B cell (primary cell): ENCODE measurements around the gene RDH5. TPM values are rescaled to one million over a fixed set of nuclear protein-coding genes. Genes with fewer than 3 reads are reported as not detected.

Source experiments
- ATAC-seq: fragments of 200-7000 bp; cut with Tn5 transposase; one replicate; pipeline ENCODE4 v1.10.0; 2021; ENCODE audit warnings: low read depth, mild to moderate bottlenecking, moderate number of reproducible peaks, moderate library complexity
- CTCF ChIA-PET: fragments of 350-600 bp; sonication (Branson Sonifier 250); formaldehyde crosslinking; loops from one replicate; lab custom pipeline; 2021; ENCODE audit warnings: antibody characterized with exemption, inconsistent platforms; lab: Charles Lee
- POLR2A ChIA-PET: fragments of 350-600 bp; sonication (Branson Sonifier 250); formaldehyde crosslinking; loops from one replicate; lab custom pipeline; 2021; ENCODE audit warnings: antibody characterized with exemption; lab: Charles Lee
- DNase-seq: peaks from one replicate; pipeline ENCODE4 v3.0.0; 2013
- H2AFZ ChIP-seq: 2 replicates; pipeline ENCODE4 v1.6.1; 2012; ENCODE audit warnings: mild to moderate bottlenecking, low read depth, low read length; ENCODE audit not compliant: insufficient read depth, poor library complexity, severe bottlenecking
- H3K27ac ChIP-seq, 2 donors: 1 replicate in 1 of 2; 2 replicates in 1 of 2; pipeline ENCODE4 v1.5.1; 2012 to 2013; ENCODE audit warnings: low read length in 2 of 2, mild to moderate bottlenecking in 2 of 2, moderate library complexity in 1 of 2
- H3K27me3 ChIP-seq, 4 experiments: fragments of 200-600 bp in 1 of 4; sonication (generic) in 1 of 4; replicated peaks in 1 of 4; 1 replicate in 2 of 4; 2 replicates in 2 of 4; pipeline versions ENCODE4 v1.6.1 to v1.7.0; 2013 to 2016; ENCODE audit warnings: low read length in 3 of 4, mild to moderate bottlenecking in 2 of 4, mixed read lengths in 1 of 4, moderate library complexity in 1 of 4; ENCODE audit not compliant: insufficient read depth in 4 of 4, control insufficient read depth in 3 of 4; ENCODE audit errors: control extremely low read depth in 1 of 4
- H3K36me3 ChIP-seq, 2 experiments: replicated peaks in 1 of 2; 1 replicate in 1 of 2; 2 replicates in 1 of 2; pipeline versions ENCODE4 v1.6.1 to v1.7.1; 2013; ENCODE audit warnings: low read length in 1 of 2; ENCODE audit not compliant: insufficient read depth in 2 of 2, control insufficient read depth in 1 of 2; ENCODE audit errors: control extremely low read depth in 1 of 2, extremely low read depth in 1 of 2
- H3K4me1 ChIP-seq, 2 donors: fragments of 200-600 bp in 1 of 2; sonication (generic) in 1 of 2; 1 replicate in 1 of 2; 2 replicates in 1 of 2; pipeline versions ENCODE4 v1.5.1 to v1.6.1; 2013 to 2017; ENCODE audit warnings: low read length in 2 of 2; ENCODE audit not compliant: control insufficient read depth in 2 of 2, insufficient read depth in 2 of 2
- H3K4me2 ChIP-seq: replicated peaks from 2 replicates; pipeline ENCODE3; 2012; ENCODE audit warnings: mild to moderate bottlenecking, low read depth, low read length; ENCODE audit not compliant: poor library complexity, severe bottlenecking
- H3K4me3 ChIP-seq, 5 experiments: fragments of 200-600 bp in 1 of 5; sonication (generic) in 1 of 5; 1 replicate in 3 of 5; 2 replicates in 2 of 5; pipeline versions ENCODE4 v1.5.1 to v1.7.0; 2011 to 2016; ENCODE audit warnings: low read length in 4 of 5, mild to moderate bottlenecking in 4 of 5, low read depth in 2 of 5, control low read depth in 1 of 5, moderate library complexity in 1 of 5; ENCODE audit not compliant: insufficient read depth in 1 of 5; ENCODE audit errors: control extremely low read depth in 1 of 5, extremely low read depth in 1 of 5
- H3K79me2 ChIP-seq: fragments of 200-600 bp; sonication (generic); one replicate; pipeline ENCODE4 v1.6.0; 2016; ENCODE audit warnings: low read length; ENCODE audit not compliant: control insufficient read depth, insufficient read depth
- H3K9ac ChIP-seq: fragments of 200-600 bp; sonication (generic); 2 replicates; pipeline ENCODE4 v1.6.1; 2017; ENCODE audit warnings: mild to moderate bottlenecking, low read length, moderate library complexity
- H3K9me3 ChIP-seq, 3 donors: one replicate each; pipeline versions ENCODE4 v1.6.1 to v1.7.1; 2013; ENCODE audit warnings: low read length in 2 of 3; ENCODE audit not compliant: control insufficient read depth in 2 of 3, insufficient read depth in 1 of 3; ENCODE audit errors: control extremely low read depth in 1 of 3
- H4K20me1 ChIP-seq: 2 replicates; pipeline ENCODE4 v1.6.0; 2012; ENCODE audit warnings: mild to moderate bottlenecking, low read length; ENCODE audit not compliant: insufficient read depth, control insufficient read depth, poor library complexity, severe bottlenecking
- H3K27ac Mint-ChIP-seq: one replicate; pipeline ENCODE4 v1.8.0; 2021; ENCODE audit warnings: mixed read lengths
- H3K27me3 Mint-ChIP-seq: one replicate; pipeline ENCODE4 v1.8.0; 2021; ENCODE audit warnings: mixed read lengths
- H3K4me1 Mint-ChIP-seq: one replicate; pipeline ENCODE4 v1.8.0; 2021; ENCODE audit warnings: mixed read lengths
- H3K4me3 Mint-ChIP-seq: one replicate; pipeline ENCODE4 v1.8.0; 2021; ENCODE audit warnings: mixed read lengths
- H3K9me3 Mint-ChIP-seq: one replicate; pipeline ENCODE4 v1.8.0; 2022; ENCODE audit warnings: mixed read lengths; ENCODE audit not compliant: insufficient read depth
- CTCF ChIP-seq: fragments of 200-600 bp; IDR thresholded peaks from one replicate; pipeline ENCODE4 v1.8.0; 2022; ENCODE audit warnings: antibody characterized with exemption, mild to moderate bottlenecking
- EZH2 ChIP-seq: IDR thresholded peaks from 2 replicates; pipeline ENCODE4 v1.6.1; 2012; ENCODE audit warnings: borderline replicate concordance, low read depth, mild to moderate bottlenecking, moderate library complexity, low read length; ENCODE audit not compliant: insufficient read depth, poor library complexity, severe bottlenecking
- WGBS: methylation state at CpG from one replicate; pipeline ENCODE4 v1.1.5; 2013; ENCODE audit warnings: missing lambda C conversion rate; ENCODE audit not compliant: insufficient coverage; 5-methylcytosine and 5-hydroxymethylcytosine counted together
- intact Hi-C: fragments of 100-400 bp; cut with micrococcal nuclease; formaldehyde crosslinking; loops from one replicate; pipeline ENCODE4 v1.10.0; 2022
- polyA plus RNA-seq: library from polyadenylated mRNA; depleted of rRNA; stranded (reverse); fragments of >200 nt; gene quantifications from 2 replicates; pipeline ENCODE4 v1.2.3, GENCODE V29; 2012
- total RNA-seq, 2 donors: library from RNA; stranded (reverse); fragments of 120-200 nt in 1 of 2; gene quantifications; 1 replicate in 1 of 2; 2 replicates in 1 of 2; pipeline versions ENCODE4 v1.2.3 to v1.2.4, GENCODE V29; 2013 to 2022

The RDH5 gene
- total and polyA plus RNA-seq, 2 donors (not counting 1 experiment from before 2014, with no cell fraction given): 32.6 to 37.8 TPM

- intact Hi-C loops: no loop called here
- peaks cover 34% of the 10 kb centered on the region for H3K4me1 Mint-ChIP-seq
- H3K9me3 ChIP-seq: no peaks in the 10 kb centered on the region
- no peak overlapping the region for H3K4me2 ChIP-seq
- ATAC-seq (no peak), DNase-seq (no peak)
- H2AFZ ChIP-seq: no peak overlapping the region
- no peak overlapping the region for H3K27ac Mint-ChIP-seq
- no peaks in the 10 kb centered on the region for H3K27me3 Mint-ChIP-seq
- H3K27ac ChIP-seq: no peak overlapping the region
- peaks cover 26 to 36% of the 10 kb centered on the region in 2 donors for H3K4me1 ChIP-seq
- no peaks in the 10 kb centered on the region for H3K9me3 Mint-ChIP-seq
- no peaks in the 10 kb centered on the region for H3K79me2 ChIP-seq
- no peak overlapping the region for H3K4me3 Mint-ChIP-seq
- H3K4me3 ChIP-seq: no peak overlapping the region
- no peaks in the 10 kb centered on the region for H3K36me3 ChIP-seq
- no peaks in the 10 kb centered on the region for H3K27me3 ChIP-seq
- ChIA-PET CTCF (no interaction called here), POLR2A (no interaction called here)
- WGBS: 96% methylated on average over 4 of the region's 5 CpGs
- TF ChIP-seq CTCF: no peak
- TF ChIP-seq EZH2: no peak
- no peaks in the 10 kb centered on the region for H4K20me1 ChIP-seq
- no peak overlapping the region for H3K9ac ChIP-seq
Observed at GRCh38 chr12:55679691-55680090, 40.5 kb upstream of the RDH5 start.

GRCh38 chr12:55681142-55682077, 38.8 kb upstream of the RDH5 start:
- Histone ChIP-seq H3K9ac (peak overlapping the region; percentile 3), H3K27ac (no peak overlapping the region), H3K4me1 (peaks cover 23 to 35% of the 10 kb centered on the region in 2 donors), H3K79me2 (no peaks in the 10 kb centered on the region), H3K4me2 (peak overlapping the region; percentile 64), H3K27me3 (no peaks in the 10 kb centered on the region), H3K9me3 (no peaks in the 10 kb centered on the region), H3K4me3 (peak overlapping the region in 4 of 5 experiments; percentile 10 to 42 (median 38)), H3K36me3 (no peaks in the 10 kb centered on the region), H4K20me1 (no peaks in the 10 kb centered on the region), H2AFZ (peak overlapping the region; percentile 62)
- POLR2A ChIA-PET: interaction anchor here (0.9 kb wide), 1 partner anchor 365 kb away, joined by 3 read pairs; no protein-coding TSS in a partner anchor
- 16% methylated on average over 15 of the region's 17 CpGs for WGBS
- intact Hi-C loops: no loop called here
- ATAC-seq (peak; percentile 49), DNase-seq (no peak)
- Mint-ChIP-seq H3K27ac (peak overlapping the region; percentile 76), H3K9me3 (no peaks in the 10 kb centered on the region), H3K4me3 (peak overlapping the region; percentile 83), H3K27me3 (no peaks in the 10 kb centered on the region), H3K4me1 (peaks cover 31% of the 10 kb centered on the region)
- CTCF ChIA-PET: interaction anchor here (0.8 to 2.6 kb wide), 7 partner anchors 9 to 39 kb away, joined by 3 to 25 read pairs (median 4); partner anchors contain the start of genes BLOC1S1 and ITGA7
- no peak for TF ChIP-seq EZH2
